Loucy (cell line): ENCODE measurements around the gene GRID1.

Source experiments
- H2AFZ ChIP-seq: fragments of 200-600 bp; sonication (generic); 2 replicates; pipeline ENCODE4 v1.6.0; 2016; ENCODE audit warnings: antibody characterized with exemption, mild to moderate bottlenecking, low read length, moderate library complexity
- H3F3A ChIP-seq: fragments of 200-600 bp; 2 replicates; pipeline ENCODE4 v1.6.0; 2016; ENCODE audit warnings: antibody characterized with exemption, low read depth, mild to moderate bottlenecking
- H3K27me3 ChIP-seq: fragments of 200-600 bp; sonication (generic); 2 replicates; pipeline ENCODE4 v1.6.1; 2014; ENCODE audit warnings: low read length, mild to moderate bottlenecking; ENCODE audit not compliant: insufficient read depth, poor library complexity, severe bottlenecking
- H3K36me3 ChIP-seq: fragments of 200-600 bp; sonication (generic); 2 replicates; pipeline ENCODE4 v1.6.1; 2016; ENCODE audit warnings: low read length; ENCODE audit not compliant: insufficient read depth
- H3K4me1 ChIP-seq: fragments of 200-600 bp; sonication (generic); 2 replicates; pipeline ENCODE4 v1.5.1; 2014; ENCODE audit warnings: low read length, mild to moderate bottlenecking; ENCODE audit not compliant: insufficient read depth, poor library complexity, severe bottlenecking
- H3K4me2 ChIP-seq: fragments of 200-600 bp; sonication (generic); 2 replicates; pipeline ENCODE4 v1.6.0; 2014; ENCODE audit warnings: antibody characterized with exemption, low read length, low read depth, mild to moderate bottlenecking; ENCODE audit not compliant: poor library complexity, severe bottlenecking
- H3K4me3 ChIP-seq: fragments of 200-600 bp; sonication (generic); 2 replicates; pipeline ENCODE4 v1.5.1; 2014; ENCODE audit warnings: low read length, mild to moderate bottlenecking, mixed read lengths; ENCODE audit not compliant: poor library complexity, severe bottlenecking
- H3K79me2 ChIP-seq: fragments of 200-600 bp; sonication (generic); 2 replicates; pipeline ENCODE4 v1.6.1; 2014; ENCODE audit warnings: low read length; ENCODE audit not compliant: insufficient read depth
- H3K9ac ChIP-seq: fragments of 200-600 bp; sonication (generic); 2 replicates; pipeline ENCODE4 v1.6.0; 2014; ENCODE audit warnings: mild to moderate bottlenecking, low read depth, low read length, moderate library complexity; ENCODE audit not compliant: poor library complexity, severe bottlenecking
- H3K9me2 ChIP-seq: fragments of 200-600 bp; sonication (generic); replicated peaks from 2 replicates; pipeline ENCODE4 v1.6.1; 2016; ENCODE audit warnings: low read depth, low read length, mixed read lengths
- H3K9me3 ChIP-seq: fragments of 200-600 bp; sonication (generic); 2 replicates; pipeline ENCODE4 v1.6.1; 2014; ENCODE audit warnings: mild to moderate bottlenecking, antibody characterized with exemption, low read length, low read depth; ENCODE audit not compliant: insufficient read depth
- H4K20me1 ChIP-seq: fragments of 200-600 bp; sonication (generic); 2 replicates; pipeline ENCODE4 v1.6.0; 2014; ENCODE audit warnings: antibody characterized with exemption, low read length, mild to moderate bottlenecking; ENCODE audit not compliant: insufficient read depth, poor library complexity, severe bottlenecking
- EZH2phosphoT487 ChIP-seq: fragments of 200-600 bp; IDR thresholded peaks from 2 replicates; pipeline ENCODE4 v1.6.1; 2018; ENCODE audit warnings: antibody characterized with exemption, mild to moderate bottlenecking, moderate library complexity, borderline replicate concordance
- TF ChIP-seq, protein P1 (sequence below): fragments of 200-600 bp; sonication (generic); conservative IDR thresholded peaks from 2 replicates; pipeline ENCODE4 v1.5.1; 2014; ENCODE audit warnings: mild to moderate bottlenecking, antibody characterized with exemption, low read length

The GRID1 gene

DNA sequence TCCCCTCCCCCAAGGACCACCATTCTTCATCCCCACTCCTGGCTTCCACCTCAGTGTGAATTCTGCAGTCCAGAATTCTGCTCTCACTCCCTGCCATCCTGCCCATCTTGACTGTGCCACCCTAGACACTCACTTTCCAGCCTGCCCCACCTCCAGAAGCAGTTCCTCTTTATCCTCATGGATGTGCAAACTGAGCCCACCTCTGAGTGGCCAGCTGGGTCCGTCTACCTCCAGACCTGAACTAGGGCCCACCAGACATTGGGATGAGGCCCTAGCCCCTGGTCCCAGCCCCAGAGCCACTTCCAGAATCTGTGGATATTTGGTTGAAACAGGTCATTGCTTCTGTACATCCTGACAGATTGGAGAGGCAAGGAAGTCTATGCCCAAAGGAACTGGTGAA is 58.5 kb downstream of the GRID1 start:
- H4K20me1 ChIP-seq = no peaks in the 10 kb centered on the region
- no peak overlapping the region for H3K4me2 ChIP-seq
- no peak overlapping the region for H2AFZ ChIP-seq
- no peaks in the 10 kb centered on the region for H3K79me2 ChIP-seq
- H3K4me1 ChIP-seq = no peaks in the 10 kb centered on the region
- H3F3A ChIP-seq = no peaks in the 10 kb centered on the region
- no peaks in the 10 kb centered on the region for H3K36me3 ChIP-seq
- H3K9me2 ChIP-seq = no peaks in the 10 kb centered on the region
- H3K9ac ChIP-seq = no peak overlapping the region
- TF ChIP-seq, protein P1, sequence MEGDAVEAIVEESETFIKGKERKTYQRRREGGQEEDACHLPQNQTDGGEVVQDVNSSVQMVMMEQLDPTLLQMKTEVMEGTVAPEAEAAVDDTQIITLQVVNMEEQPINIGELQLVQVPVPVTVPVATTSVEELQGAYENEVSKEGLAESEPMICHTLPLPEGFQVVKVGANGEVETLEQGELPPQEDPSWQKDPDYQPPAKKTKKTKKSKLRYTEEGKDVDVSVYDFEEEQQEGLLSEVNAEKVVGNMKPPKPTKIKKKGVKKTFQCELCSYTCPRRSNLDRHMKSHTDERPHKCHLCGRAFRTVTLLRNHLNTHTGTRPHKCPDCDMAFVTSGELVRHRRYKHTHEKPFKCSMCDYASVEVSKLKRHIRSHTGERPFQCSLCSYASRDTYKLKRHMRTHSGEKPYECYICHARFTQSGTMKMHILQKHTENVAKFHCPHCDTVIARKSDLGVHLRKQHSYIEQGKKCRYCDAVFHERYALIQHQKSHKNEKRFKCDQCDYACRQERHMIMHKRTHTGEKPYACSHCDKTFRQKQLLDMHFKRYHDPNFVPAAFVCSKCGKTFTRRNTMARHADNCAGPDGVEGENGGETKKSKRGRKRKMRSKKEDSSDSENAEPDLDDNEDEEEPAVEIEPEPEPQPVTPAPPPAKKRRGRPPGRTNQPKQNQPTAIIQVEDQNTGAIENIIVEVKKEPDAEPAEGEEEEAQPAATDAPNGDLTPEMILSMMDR = no peak
- no peak for TF ChIP-seq EZH2phosphoT487
- H3K4me3 ChIP-seq = no peak overlapping the region
- H3K27me3 ChIP-seq = no peaks in the 10 kb centered on the region
- H3K9me3 ChIP-seq = no peaks in the 10 kb centered on the region

DNA sequence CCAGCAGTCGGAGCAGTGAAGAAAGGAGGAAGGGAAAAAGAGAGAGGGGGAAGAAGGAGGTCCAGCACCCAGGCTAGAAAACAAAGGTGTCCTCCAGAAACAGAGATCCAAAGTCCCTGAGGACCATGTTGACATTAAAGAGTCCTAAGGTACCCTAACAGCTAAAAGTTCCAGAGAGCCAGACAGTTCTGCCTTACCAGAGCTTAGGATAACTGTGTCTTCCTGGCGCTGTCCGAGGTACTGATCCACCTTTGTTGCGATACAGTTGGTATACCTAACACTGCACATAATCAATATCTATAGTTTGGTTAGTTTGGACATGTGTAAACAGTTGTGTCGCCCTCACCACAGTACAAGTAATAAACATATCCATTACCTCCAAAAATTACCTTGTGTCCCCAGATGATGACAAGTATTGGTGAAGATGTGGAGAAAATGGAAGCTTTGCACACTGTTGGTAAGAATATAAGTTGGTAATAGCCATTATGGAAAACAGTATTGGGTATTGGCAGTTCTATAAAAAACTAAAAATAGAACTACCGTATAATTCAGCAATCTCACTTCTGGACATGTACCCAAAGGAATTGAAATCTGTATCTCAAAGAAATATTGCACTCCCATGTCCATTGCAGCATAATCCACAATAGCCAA is 59.8 kb downstream of the GRID1 start:
- Histone ChIP-seq H3F3A (no peaks in the 10 kb centered on the region), H2AFZ (no peak overlapping the region), H3K9me3 (no peaks in the 10 kb centered on the region), H3K79me2 (no peaks in the 10 kb centered on the region), H3K4me2 (no peak overlapping the region), H3K9ac (no peak overlapping the region), H3K27me3 (no peaks in the 10 kb centered on the region), H3K9me2 (no peaks in the 10 kb centered on the region), H3K4me3 (no peak overlapping the region), H3K4me1 (no peaks in the 10 kb centered on the region), H3K36me3 (no peaks in the 10 kb centered on the region), H4K20me1 (no peaks in the 10 kb centered on the region)
- no peak for TF ChIP-seq EZH2phosphoT487
- TF ChIP-seq, protein P1 = no peak

DNA sequence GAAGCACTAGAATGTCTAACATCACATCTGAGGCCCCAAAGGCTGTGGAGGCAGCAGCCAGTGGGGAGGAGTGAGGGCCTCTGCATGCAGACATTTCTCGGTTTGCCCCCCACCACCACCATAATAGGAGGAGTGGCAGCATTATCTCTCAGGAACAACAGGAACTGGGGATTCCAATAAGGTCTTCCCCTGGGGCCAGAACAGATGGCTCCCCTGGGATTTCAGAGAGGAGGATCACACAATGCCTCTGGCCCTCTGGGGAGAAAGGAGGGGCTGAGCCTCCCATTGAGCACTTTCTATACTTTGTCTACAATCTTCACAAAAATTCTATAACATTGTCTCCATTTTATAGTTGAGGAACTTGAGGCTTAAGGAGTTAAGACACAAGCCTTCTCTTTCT is 61.1 kb downstream of the GRID1 start:
- H3K4me3 ChIP-seq = no peak overlapping the region
- no peaks in the 10 kb centered on the region for H3F3A ChIP-seq
- H3K4me1 ChIP-seq = no peaks in the 10 kb centered on the region
- H4K20me1 ChIP-seq = no peaks in the 10 kb centered on the region
- H2AFZ ChIP-seq = no peak overlapping the region
- H3K4me2 ChIP-seq = no peak overlapping the region
- H3K27me3 ChIP-seq = no peaks in the 10 kb centered on the region
- H3K36me3 ChIP-seq = no peaks in the 10 kb centered on the region
- no peak overlapping the region for H3K9ac ChIP-seq
- H3K79me2 ChIP-seq = no peaks in the 10 kb centered on the region
- no peaks in the 10 kb centered on the region for H3K9me3 ChIP-seq
- TF ChIP-seq, protein P1 = no peak
- TF ChIP-seq EZH2phosphoT487 = no peak
- no peaks in the 10 kb centered on the region for H3K9me2 ChIP-seq
